GM19467 (cell line): Measurements from ENCODE around the gene INSYN2B.

Source experiments
- ATAC-seq: cut with Tn5 transposase; IDR thresholded peaks from one replicate; pipeline ENCODE4 v1.9.1; 2021; ENCODE audit warnings: mild to moderate bottlenecking, moderate library complexity; ENCODE audit not compliant: unreplicated experiment

INSYN2B gene

DNA sequence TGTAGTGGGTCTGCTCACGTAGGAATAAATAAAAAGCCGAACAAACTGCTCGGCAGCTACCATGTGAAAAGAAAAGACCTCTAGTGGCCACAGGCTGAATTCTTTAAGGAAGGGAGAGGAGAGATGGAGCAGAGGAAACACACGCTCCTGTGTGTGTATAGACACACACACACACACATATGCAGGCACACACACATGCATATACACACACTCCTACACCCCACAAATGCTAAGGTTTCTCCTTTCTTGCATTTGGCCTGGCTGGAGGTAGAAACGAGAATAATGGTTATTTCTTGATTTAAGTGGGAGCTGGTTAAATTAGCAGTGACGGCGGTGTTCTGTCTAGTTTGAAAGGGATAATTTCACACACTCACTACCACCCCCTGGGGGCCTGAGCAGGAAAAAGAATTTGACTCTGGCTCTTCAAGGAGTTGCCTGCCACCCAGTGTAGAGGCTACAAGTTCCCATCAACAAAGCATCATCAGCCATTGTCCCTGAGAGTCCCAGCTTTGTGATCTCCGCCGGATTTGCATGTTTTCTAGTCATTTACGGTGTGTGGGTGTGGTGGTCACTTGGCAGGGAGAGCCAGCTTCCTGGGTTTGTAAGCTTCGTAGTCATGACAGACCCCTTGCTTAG, at the start of gene INSYN2B:
Gene INSYN2B (minus strand): TSS at position 78 of the 636 bp plus-strand sequence. CDS start 96,597 bp downstream, outside the sequence.
- ATAC-seq: peak; percentile 50

DNA sequence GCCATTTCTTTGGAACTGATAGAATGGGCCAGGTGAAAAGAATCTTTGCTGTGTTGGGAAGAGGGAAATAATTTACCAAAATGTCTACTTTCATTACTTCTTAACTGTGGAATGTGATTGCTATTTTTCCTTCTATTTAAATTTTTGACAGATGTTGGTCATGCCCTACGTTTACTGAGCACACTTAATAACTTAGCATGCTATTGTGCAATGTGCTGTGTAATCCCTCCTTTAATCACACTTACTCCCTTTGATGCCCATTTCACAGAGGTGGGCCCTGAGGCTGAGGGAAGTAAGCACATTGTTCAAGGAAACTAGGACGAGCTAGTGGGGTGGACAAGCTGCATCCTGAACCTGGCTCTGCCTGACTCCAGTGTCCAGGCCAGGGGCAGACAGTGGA, 47.8 kb upstream of the INSYN2B start:
- ATAC-seq: no peak

DNA sequence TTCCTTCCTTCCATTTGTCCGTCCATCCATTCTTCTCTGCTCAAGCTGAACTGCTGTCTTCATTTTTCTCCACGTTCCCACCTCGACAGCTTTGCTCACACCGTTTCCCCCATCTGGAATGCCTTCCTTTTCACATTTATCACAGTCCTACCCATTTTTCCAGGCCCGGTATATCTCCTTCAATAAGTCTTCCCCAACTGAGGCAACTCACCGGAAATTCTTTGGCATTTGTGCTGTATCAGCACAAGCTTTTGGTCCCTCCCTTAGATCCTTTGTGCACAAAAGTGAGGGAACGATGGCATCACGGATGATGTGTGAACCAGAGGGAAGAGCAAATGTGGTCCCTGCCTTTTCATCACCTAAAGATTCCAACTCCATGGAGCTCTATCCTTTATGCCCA, 45.6 kb upstream of the INSYN2B start:
- ATAC-seq: no peak

DNA sequence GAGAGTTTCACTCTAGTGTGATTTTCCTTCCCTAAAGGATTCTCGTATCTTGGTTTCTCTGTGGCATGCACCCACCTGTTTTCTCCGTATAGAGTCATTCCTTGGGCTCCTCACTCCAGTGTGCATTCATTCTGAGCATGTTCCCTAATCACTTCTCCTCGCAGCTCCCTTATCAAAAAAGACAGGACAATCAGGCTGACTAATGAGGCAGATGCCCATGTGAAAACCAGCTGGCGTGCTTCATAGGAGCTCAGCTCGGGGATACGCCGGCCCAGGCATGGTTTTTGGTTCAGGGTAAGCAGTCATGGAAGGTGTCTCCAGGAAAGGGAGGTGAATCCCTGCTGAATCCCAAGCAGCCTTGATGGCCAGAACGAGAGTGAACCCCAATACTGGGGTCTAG, 41.2 kb upstream of the INSYN2B start:
- ATAC-seq: no peak

DNA sequence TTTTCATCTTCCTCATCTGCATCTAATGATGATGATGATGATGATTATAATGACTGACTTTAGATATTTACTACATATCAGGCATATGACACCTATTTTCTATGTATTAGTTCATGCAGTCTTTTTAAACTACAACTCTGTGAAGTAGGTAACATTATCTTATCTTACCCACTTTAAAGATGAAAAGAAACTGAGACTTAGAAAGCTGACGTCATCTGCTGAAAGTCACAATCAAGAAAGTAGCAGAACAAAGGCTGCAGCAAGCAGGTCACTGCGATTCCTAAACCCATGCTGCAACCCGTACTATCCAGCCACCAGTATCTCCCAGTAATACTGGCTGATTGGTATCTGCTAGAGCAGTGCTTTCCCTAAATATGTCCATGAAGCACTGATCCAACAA, 40.1 kb upstream of the INSYN2B start:
- ATAC-seq: no peak

DNA sequence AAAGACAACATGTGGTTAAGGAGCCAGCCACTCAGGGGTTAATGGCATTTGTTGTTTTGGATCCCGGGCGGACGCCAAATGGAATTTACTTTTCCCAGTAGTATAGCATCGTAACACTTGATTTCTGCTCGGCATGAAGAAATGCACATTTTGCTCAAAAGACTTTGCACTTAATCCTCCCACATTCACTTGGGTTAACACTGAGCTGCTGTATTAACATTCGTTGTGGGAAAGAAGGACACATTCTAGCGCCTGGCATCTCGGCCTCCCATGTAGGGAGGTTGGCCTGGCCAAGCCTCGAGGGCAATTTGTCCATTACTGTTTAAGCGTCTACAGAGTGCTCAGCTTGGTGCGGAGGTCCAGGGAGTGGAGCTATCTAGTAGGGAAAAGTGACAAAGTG, 32.3 kb upstream of the INSYN2B start:
- no peak for ATAC-seq

DNA sequence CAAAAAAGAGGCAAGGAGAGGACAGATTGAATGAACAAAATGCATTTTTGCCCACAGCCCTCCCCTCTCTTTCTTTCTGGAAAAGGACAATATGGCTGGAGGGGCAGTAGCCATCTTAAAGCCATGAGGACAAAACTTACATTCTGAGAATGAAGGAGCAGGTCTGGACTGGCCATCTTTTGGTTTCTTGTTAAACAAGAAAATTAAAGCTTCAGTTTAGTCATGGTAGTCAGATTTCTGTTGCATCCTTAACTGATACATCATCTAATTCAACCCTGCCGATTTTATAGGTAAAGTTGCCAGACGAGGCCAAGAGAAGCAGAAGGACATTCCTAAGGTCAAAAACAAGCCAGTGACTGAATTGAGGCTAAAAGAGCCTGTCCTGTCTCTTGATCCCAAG, 31.5 kb upstream of the INSYN2B start:
- ATAC-seq: no peak

DNA sequence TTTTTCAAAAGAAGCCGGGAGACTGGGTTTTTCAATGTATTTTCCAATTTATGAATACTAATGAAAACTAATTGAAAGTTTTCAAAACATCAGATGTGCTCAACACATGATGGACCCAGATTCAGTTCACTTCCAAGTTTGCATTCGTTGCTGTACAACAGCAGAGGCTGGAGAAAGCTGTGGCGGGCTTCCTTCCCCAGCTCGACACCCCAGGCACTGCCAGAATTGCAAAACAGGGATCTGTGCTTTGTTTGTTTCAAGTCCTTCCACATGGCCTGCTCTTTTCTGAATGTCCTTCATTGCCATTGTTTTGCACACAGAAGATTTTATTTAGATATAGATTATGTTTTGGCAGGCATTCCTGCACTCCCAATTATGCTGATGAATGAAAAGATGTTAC, 30.3 kb upstream of the INSYN2B start:
- ATAC-seq: no peak

DNA sequence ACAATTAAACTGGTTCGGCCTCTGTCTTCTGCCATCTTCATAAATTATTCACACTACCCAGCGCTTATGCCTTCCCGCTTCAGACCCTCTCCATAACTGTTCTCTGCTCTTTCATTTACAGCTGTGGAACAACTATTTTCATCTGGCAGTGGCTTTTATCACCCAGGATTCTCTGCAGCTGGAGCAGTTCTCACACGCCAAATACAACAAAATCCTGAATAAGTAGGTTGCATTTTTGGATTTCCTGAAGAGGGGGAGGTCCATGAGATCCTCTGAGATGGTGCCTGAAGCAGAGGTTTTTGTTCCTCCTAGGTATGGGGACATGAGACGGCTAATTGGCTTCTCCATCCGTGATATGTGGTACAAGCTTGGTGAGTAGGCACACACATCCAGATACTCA, 28.1 kb upstream of the INSYN2B start:
- no peak for ATAC-seq

DNA sequence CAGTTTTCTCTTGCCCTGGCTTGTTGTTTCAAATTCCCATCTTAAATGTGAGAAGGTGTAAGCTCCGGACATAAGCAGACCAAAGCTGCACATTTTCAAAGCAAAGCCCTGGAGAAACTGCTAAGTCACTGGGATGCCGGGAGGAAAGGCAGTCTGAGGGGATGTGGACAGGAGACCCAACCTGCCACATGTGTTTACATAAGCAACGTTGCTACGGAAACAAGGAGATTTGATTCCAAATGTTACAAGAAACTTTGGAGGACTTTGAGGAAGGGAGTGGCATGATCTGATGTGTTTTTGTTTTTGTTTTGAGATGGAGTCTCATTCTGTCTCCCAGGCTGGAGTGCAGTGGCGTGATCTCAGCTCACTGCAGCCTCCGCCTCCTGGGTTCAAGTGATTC, 25.7 kb upstream of the INSYN2B start:
- ATAC-seq: no peak

DNA sequence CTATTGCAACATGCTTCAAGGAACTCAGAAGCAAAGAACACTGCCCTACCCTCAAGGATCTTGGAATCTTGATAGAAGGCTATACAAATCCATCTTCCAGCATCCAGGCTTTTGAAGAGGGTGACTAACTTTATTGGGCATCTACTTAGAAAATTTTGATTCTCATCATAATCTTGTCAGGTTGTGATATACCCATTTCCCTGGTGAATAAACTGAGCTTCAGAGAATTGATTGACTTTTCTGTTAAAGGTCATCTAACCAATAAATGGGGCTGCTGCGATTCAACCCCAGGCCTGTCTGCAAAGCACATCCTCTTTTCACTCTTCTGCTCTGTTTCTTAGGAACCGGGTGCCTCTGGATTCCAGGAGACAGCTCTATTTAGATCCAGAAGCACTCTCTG, 19.9 kb upstream of the INSYN2B start:
- ATAC-seq: no peak

DNA sequence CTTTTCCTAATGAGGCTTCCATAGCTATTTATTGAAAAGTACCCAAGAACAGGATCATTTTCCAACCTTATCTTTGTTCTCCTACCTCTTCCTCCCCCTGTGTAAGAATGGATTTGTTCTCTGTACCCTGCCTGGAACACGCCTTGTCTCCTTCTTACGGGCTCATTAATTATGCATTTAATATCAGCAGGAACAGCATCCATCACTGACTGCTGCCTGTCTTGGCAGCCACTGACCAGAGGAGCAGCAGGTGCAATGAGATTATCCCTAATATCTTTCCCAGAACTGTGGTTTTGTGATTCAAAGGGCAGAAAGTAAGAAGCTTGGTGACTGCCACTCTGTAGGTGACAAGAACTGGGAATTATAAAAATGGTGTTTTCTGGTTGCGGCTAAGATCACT, 19.3 kb upstream of the INSYN2B start:
- ATAC-seq: no peak

DNA sequence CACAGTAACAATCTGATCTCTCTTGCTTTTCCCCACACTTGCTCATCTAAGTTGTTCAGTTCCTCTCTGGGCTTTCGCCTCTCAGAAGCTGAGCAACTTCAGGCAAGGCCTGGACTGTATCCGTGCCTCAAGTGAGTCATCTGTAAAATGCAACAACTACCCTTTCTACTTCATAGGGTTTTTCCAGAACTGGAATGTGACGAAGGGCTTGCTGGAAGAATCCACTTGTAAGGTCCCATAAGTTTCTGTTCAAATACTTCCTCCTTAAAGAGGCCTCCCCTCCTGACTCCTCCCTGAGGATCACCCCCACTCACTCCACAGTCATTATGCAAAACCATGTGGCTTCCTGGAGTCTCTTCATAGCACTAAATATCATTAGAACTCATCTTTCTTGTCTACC, 17.5 kb upstream of the INSYN2B start:
- no peak for ATAC-seq

DNA sequence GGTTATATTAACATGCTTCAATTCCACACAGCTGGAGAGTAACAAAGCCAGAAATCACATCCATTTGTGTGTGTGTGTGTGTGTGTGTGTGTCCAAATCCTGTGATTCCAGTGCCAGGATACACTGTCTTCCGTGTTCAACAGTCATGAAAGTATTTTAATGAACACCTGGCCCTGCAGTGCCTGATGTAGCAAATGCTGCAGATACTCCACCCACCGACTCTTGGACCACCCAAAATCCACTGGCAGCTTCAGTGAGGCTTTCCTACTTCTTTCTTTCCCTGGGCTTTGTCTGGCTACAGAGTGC, 13.1 kb upstream of the INSYN2B start:
- ATAC-seq: no peak

DNA sequence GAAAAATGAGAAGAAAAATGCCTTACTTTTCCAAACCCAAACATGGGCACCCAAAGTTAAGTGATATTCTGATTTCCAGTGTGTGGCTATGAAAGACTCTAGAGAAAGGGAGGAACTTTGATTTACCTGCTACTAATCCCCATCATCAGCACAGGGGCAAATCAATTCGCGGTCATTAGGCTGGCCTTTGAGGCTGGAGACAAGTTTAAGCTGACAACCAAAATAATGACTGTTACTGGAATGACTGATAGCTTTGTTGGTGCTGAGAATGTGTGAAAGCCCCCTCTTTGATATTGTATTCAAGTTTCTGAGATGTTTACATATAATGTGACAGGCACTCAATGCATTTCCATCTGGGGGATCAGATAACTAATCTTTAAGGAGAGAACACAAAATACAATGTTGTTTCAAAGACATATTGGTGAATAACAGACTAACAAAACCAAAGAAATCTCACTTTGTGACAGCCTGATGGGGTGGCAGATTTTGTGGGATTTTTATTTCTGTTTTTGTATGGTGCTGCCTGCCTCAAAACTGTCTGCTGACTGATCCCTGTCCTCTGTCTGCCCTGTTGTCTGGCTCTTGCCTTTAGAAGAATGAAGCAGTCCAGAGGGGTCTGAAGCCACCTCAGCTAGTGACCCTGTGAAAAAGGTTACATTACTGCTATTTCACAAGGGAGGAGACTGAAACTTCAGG, 12.6 kb upstream of the INSYN2B start:
- ATAC-seq: no peak

DNA sequence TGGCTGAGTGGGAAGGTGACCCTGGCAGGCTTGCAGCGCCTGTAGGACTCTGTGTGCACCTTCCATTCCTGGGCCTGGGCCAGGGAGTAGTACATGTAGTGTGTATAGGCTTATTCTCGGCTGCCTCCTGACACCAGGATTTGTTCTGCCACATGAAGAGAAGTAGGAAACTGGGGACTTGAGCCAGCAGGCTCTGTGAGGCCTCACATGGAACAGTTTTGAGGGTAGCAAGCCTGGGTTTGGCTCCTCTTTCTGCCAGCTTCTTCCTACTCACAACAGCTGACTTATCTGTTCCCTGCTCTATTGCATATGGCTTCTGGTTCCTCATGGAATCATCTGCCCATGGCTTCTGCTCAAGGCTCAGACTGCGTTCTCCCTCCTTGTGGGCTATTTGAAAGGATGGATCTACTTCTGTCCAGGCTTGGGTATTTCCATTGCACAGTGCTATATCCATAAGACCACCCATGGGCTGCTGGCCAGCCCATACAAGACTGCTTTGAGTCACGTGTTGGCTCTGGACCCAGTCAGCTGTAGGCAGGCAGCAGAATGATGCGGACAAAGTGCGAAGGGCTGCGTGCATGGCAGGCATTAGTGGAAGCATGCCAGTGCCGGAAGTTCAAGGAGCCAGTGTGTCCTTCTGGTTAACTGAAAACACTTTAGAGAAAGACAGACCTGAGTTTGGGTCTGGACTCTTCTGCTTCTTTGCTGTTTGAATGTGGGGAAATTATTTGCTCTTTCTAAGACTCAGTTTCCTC, 11.0 kb upstream of the INSYN2B start:
- ATAC-seq: no peak

DNA sequence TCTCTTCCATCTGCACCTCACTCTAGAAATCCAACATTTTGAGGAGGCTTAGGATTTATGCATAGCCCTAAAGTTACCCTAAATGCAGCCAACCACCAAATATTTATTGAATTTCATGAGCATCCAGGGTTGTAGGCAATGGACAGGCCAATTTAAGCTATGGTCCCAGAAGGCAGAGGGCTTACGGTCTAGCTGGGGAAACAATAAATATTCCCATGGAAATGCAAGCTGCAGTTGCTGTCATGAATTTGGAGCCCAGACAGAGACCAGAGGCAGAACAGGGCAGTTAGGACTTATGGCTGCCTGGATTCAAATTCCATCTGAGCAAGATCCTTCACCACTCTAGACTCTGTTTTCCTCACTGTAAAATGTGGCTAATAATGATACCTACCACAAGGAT, 9.1 kb upstream of the INSYN2B start:
- ATAC-seq: no peak

DNA sequence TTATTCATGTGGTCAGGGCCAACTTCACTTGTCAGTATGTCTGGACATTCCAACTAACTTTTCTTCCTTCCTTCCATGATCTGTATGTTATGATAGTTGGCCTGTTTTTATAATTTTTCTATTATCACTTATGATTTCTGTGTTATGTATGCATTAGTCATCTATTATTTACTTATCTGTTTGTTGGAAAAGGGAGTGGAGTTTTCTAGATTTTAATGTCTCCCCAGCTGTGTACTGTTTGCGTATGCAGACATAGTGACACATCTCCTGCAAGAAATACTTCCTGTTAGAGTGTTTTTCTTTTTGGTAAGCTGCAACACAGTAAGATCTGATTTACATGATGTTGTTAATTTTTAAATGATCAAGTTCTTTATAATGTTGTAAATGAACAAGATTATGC, 8.7 kb upstream of the INSYN2B start:
- ATAC-seq: no peak

DNA sequence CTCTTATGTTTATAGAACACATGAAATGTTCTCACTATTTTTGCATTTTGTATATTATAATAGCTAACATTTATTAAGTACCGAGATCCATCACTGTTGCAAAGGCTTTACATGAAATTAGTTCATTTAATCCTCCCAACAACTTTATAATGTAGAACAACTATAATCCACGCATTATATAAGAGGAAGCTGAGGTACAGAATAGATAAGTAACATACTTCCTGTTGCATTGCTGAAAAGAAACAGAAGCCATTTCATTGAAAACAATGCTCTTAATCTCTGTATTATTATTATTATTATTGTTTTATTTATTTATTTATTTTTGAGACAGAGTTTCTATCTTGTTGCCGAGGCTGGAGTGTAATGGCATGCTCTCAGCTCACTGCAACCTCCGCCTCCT, 7.9 kb upstream of the INSYN2B start:
- ATAC-seq: no peak

DNA sequence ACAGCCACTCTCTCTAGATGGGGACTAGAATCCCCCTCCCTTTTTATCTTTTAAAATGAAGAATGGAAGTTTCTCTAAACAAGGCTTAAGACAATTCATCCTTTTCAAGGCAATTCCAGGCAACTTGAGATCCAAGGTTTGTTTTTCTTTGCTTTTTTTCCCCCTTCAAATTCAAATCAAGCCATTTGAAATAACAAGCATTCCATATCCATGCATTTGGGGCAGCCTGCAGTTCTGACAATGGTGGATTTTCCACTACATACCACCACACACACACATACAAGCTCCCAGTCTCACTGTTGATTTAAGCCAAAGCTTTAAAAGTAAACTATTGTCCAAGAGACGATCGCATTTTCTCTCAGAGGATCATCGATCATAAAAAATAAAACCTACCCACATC, 424 bp downstream of the INSYN2B start:
- no peak for ATAC-seq

DNA sequence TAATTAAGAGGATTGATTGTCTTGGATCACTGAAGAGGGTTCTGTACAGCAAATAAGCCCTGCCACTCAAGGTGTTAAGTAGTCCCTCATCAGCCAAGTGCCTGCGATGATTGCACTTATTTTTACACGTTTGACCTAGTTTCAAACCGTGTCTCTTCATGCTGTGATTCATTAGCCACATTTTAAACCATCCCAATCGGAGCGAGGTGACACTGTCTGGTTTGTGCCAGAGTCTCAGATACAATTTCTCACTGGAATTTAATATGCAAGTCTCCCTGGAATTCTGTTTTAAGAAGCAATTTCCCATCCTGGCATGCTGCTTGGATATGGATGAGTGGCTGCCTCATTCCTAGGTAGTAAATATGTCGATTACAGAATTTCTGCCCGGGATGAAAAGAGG, 1.6 kb downstream of the INSYN2B start:
- ATAC-seq: no peak

DNA sequence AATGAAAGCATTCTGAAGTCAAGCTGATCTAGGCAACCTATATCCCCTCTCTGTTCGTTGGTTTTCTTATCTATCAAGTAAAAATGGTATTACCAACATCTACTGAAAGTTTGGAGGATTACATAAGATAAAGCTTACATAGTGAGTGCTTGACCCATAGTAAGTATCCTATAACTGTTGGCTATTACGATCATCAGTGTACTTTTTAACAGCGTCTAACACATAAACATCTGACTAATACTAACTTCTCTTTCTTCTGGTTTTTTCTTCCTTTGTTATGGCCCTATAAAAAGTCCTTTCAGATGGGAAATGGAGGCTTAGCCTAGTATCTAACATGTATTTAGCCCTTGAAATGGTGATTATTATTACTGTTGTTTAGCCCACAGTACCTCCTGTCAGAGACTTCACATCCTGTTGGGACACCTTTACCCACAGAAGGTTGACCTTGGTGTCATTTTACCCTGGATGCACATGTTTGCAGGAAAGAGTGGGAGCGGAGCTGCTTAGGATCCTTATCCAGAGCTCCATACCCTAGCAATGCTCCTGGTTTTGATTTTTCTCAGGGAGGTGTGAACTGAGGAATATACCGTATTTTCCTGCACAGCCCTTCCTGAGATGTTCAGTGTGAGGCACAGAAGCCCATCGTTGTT, 6.0 kb downstream of the INSYN2B start:
- ATAC-seq: no peak
